Measurements from ENCODE around the gene MUS81. TPM values are rescaled to one million over a fixed set of nuclear protein-coding genes. Genes with fewer than 3 reads are reported as not detected.
A peak's percentile ranks its signal among the peaks of the same experiment; 100 is the strongest.

Gene MUS81
- total RNA-seq, 1 experiment from 2014 or later: 45.9 TPM

GRCh38 chr11:65860278-65861164 lies at the start of gene MUS81 (continued):
- TF ChIP-seq ARID4B (CRISPR knock-in tag; IDR thresholded peaks at IDR 0.05; ENCODE audit: borderline replicate concordance) (peak; percentile 71; the same call in 1 of the 2 replicates), RELA (CRISPR knock-in tag; IDR thresholded peaks at IDR 0.05; ENCODE audit: borderline replicate concordance) (0 out of 2 replicates have a peak, but pooled peaks have one; percentile 23), E2F5 (CRISPR knock-in tag; IDR thresholded peaks at IDR 0.05) (0 out of 2 replicates have a peak, but pooled peaks have one; percentile 82), CDX4 (CRISPR knock-in tag; IDR thresholded peaks at IDR 0.05; ENCODE audit: borderline replicate concordance) (no peak), ZNF425 (CRISPR knock-in tag; conservative IDR thresholded peaks at IDR 0.05) (no peak), ZNF512 (CRISPR knock-in tag; IDR thresholded peaks at IDR 0.05; ENCODE audit: borderline replicate concordance) (no peak), PRDM15 (CRISPR knock-in tag; IDR thresholded peaks at IDR 0.05) (peak; percentile 70), USF1 (CRISPR knock-in tag; IDR thresholded peaks at IDR 0.05) (peak; percentile 66; the same call in 1 of the 2 replicates)

All from WTC11 (cell line).